GM19372 (cell line): ENCODE measurements around the gene FGD6.

ENCODE experiments used
- ATAC-seq: cut with Tn5 transposase; IDR thresholded peaks from one replicate; pipeline ENCODE4 v1.9.1; 2021; ENCODE audit warnings: mild to moderate bottlenecking, low read depth, moderate library complexity; ENCODE audit not compliant: unreplicated experiment

FGD6 gene

GRCh38 chr12:95054206-95054605 is 163.1 kb downstream of the FGD6 start:
- no peak for ATAC-seq

- ATAC-seq, result no peak
Measured at GRCh38 chr12:95051241-95051640, 166.0 kb downstream of the FGD6 start.

- no peak for ATAC-seq
Measured at GRCh38 chr12:95037906-95038305, 179.4 kb downstream of the FGD6 start.

GRCh38 chr12:95034750-95035149 is 182.5 kb downstream of the FGD6 start:
- no peak for ATAC-seq
